DOHH2 (cell line): ENCODE results near the gene FLCN.

Source experiments
- CTCF ChIP-seq: fragments of 200-600 bp; sonication (generic); IDR thresholded peaks from one replicate; pipeline ENCODE4 v1.5.1; 2014; ENCODE audit warnings: antibody characterized with exemption, mild to moderate bottlenecking, low read depth, low read length; ENCODE audit not compliant: poor library complexity, severe bottlenecking
- EZH2phosphoT487 ChIP-seq: fragments of 200-600 bp; sonication (generic); IDR thresholded peaks from 2 replicates; pipeline ENCODE4 v1.6.1; 2017; ENCODE audit warnings: borderline replicate concordance, mild to moderate bottlenecking, antibody characterized with exemption, low read length, moderate library complexity, mixed read lengths

- no peak for TF ChIP-seq CTCF
- TF ChIP-seq EZH2phosphoT487 = no peak
These were observed 9.1 kb downstream of the FLCN start for GRCh38 chr17:17227608-17228520.
